Body of pancreas (tissue), 4 donors: ENCODE measurements around the gene TMTC2. TPM values are rescaled to one million over a fixed set of nuclear protein-coding genes. Genes with fewer than 3 reads are reported as not detected.

Experiments
- ATAC-seq: fragments of 150-250 bp; one replicate; pipeline ENCODE4 v1.9.1; 2016
- DNase-seq, 4 donors: peaks; one replicate each; pipeline ENCODE4 v3.0.0-alpha.2; 2019
- H3K27ac ChIP-seq, 4 donors: fragments of 200-600 bp; sonication (generic); 1 replicate in 3 of 4; 2 replicates in 1 of 4; pipeline versions ENCODE4 v1.5.1 to v1.6.1; 2016 to 2019; ENCODE audit warnings: mild to moderate bottlenecking in 1 of 4, mixed read lengths in 1 of 4, moderate library complexity in 1 of 4
- H3K27me3 ChIP-seq, 2 donors: fragments of 200-600 bp; sonication (generic); one replicate each; pipeline ENCODE4 v1.6.0; 2016; ENCODE audit warnings: mild to moderate bottlenecking in 1 of 2
- H3K36me3 ChIP-seq, 2 donors: fragments of 200-600 bp; sonication (generic); replicated peaks in 1 of 2; 2 replicates each; pipeline ENCODE4 v1.5.1; 2016; ENCODE audit warnings: low read depth in 2 of 2; ENCODE audit not compliant: insufficient read depth in 1 of 2
- H3K4me1 ChIP-seq: fragments of 200-600 bp; sonication (generic); one replicate; pipeline ENCODE4 v1.6.0; 2016
- H3K4me3 ChIP-seq, 2 donors: fragments of 200-600 bp; sonication (generic); 1 replicate in 1 of 2; 2 replicates in 1 of 2; pipeline ENCODE4 v1.5.1; 2016 to 2019
- H3K9me3 ChIP-seq, 3 donors: fragments of 200-600 bp; sonication (generic); 1 replicate in 2 of 3; 2 replicates in 1 of 3; pipeline ENCODE4 v1.5.1; 2016
- CTCF ChIP-seq, 7 experiments: fragments of 450-650 bp in 4 of 7; fragments of 200-600 bp in 3 of 7; sonication (generic) in 3 of 7; IDR thresholded peaks; one replicate each; pipeline ENCODE4 v1.5.1; 2016 to 2019; ENCODE audit warnings: antibody characterized with exemption in 7 of 7
- POLR2A ChIP-seq, 3 donors: fragments of 450-650 bp; IDR thresholded peaks; one replicate each; pipeline ENCODE4 v1.6.1; 2016; ENCODE audit warnings: antibody characterized with exemption in 3 of 3, mild to moderate bottlenecking in 2 of 3
- WGBS, 2 donors: methylation state at CpG; one replicate each; pipeline ENCODE4 v1.1.5; 2017; 5-methylcytosine and 5-hydroxymethylcytosine counted together
- intact Hi-C: fragments of 100-400 bp; cut with DNase I; formaldehyde crosslinking; loops from one replicate; pipeline ENCODE4 v1.15.1; 2023
- total RNA-seq, 2 donors: library from RNA; depleted of rRNA; stranded (reverse); fragments of >200 nt; gene quantifications; one replicate each; pipeline ENCODE4 v1.1.0, GENCODE V29; 2016

TMTC2 gene
- total RNA-seq, 2 donors from 2014 or later: 10.4 to 20.1 TPM

- H3K27ac ChIP-seq: no peak overlapping the region
These were observed 59.1 kb downstream of the TMTC2 start for GRCh38 chr12:82745807-82746206.

GRCh38 chr12:82746668-82747067 is 60.0 kb downstream of the TMTC2 start:
- intact Hi-C loops: no loop called here
- Histone ChIP-seq H3K27ac (no peak overlapping the region), H3K9me3 (no peaks in the 10 kb centered on the region), H3K27me3 (no peaks in the 10 kb centered on the region), H3K4me3 (no peak overlapping the region), H3K36me3 (no peaks in the 10 kb centered on the region), H3K4me1 (peaks cover 5% of the 10 kb centered on the region)
- WGBS, 2 donors: 79 to 81% methylated on average over 2 of the region's 2 CpGs
- ATAC-seq (no peak), DNase-seq (no peak)
- TF ChIP-seq POLR2A (IDR thresholded peaks at IDR 0.05) (no peak), CTCF (IDR thresholded peaks at IDR 0.05) (no peak)

More at GRCh38 chr12:82745807-82746206, 59.1 kb downstream of the TMTC2 start:
- no peaks in the 10 kb centered on the region for H3K36me3 ChIP-seq
- no peak for DNase-seq
- H3K9me3 ChIP-seq: no peaks in the 10 kb centered on the region
- no peaks in the 10 kb centered on the region for H3K27me3 ChIP-seq
- ATAC-seq: no peak
- 45 to 63% methylated on average over 4 of the region's 4 CpGs for WGBS, 2 donors
- H3K4me1 ChIP-seq: peaks cover 5% of the 10 kb centered on the region
- no peak overlapping the region for H3K4me3 ChIP-seq
- TF ChIP-seq CTCF (IDR thresholded peaks at IDR 0.05): no peak
- TF ChIP-seq POLR2A (IDR thresholded peaks at IDR 0.05): no peak
- intact Hi-C loops: no loop called here

- H3K27me3 ChIP-seq: no peaks in the 10 kb centered on the region
- intact Hi-C loops: no loop called here
- ATAC-seq (no peak), DNase-seq (no peak)
- no peaks in the 10 kb centered on the region for H3K9me3 ChIP-seq
- H3K4me3 ChIP-seq: no peak overlapping the region
- 82 to 87% methylated on average over 4 of the region's 4 CpGs for WGBS, 2 donors
- H3K4me1 ChIP-seq: peaks cover 5% of the 10 kb centered on the region
- no peaks in the 10 kb centered on the region for H3K36me3 ChIP-seq
- TF ChIP-seq POLR2A (IDR thresholded peaks at IDR 0.05) (no peak), CTCF (IDR thresholded peaks at IDR 0.05) (no peak)
- H3K27ac ChIP-seq: no peak overlapping the region
These were observed 62.3 kb downstream of the TMTC2 start for GRCh38 chr12:82749015-82749414.

- intact Hi-C loops: no loop called here
- no peak overlapping the region for H3K27ac ChIP-seq
- no peak overlapping the region for H3K4me3 ChIP-seq
- DNase-seq (no peak), ATAC-seq (no peak)
- peaks cover 11% of the 10 kb centered on the region for H3K4me1 ChIP-seq
- H3K36me3 ChIP-seq: no peaks in the 10 kb centered on the region
- H3K9me3 ChIP-seq: no peaks in the 10 kb centered on the region
- H3K27me3 ChIP-seq: no peaks in the 10 kb centered on the region
- TF ChIP-seq POLR2A (IDR thresholded peaks at IDR 0.05) (no peak), CTCF (IDR thresholded peaks at IDR 0.05) (no peak)
These were observed 68.2 kb downstream of the TMTC2 start for GRCh38 chr12:82754856-82755255.

- intact Hi-C loops: no loop called here
- DNase-seq: no peak
- Histone ChIP-seq H3K27ac (no peak overlapping the region), H3K4me1 (peaks cover 11% of the 10 kb centered on the region), H3K9me3 (no peaks in the 10 kb centered on the region), H3K4me3 (no peak overlapping the region), H3K27me3 (no peaks in the 10 kb centered on the region), H3K36me3 (no peaks in the 10 kb centered on the region)
- WGBS, 2 donors: 71 to 81% methylated on average over 2 of the region's 2 CpGs
- no peak for ATAC-seq
- TF ChIP-seq POLR2A (IDR thresholded peaks at IDR 0.05) (no peak), CTCF (IDR thresholded peaks at IDR 0.05) (no peak)
These were observed 69.6 kb downstream of the TMTC2 start for GRCh38 chr12:82756303-82756702.
